ENCODE results near the gene ATP12A. TPM values are rescaled to one million over a fixed set of nuclear protein-coding genes. Genes with fewer than 3 reads are reported as not detected.

The ATP12A gene
- total and polyA plus RNA-seq, 4 experiments from 2014 or later = not detected

GRCh38 chr13:24671386-24672113 is 8.7 kb upstream of the ATP12A start:
- CTCF ChIA-PET (ENCODE audit: partially characterized antibody) = interaction anchor here (0.8 to 3.9 kb wide), 12 partner anchors 8 to 116 kb away, joined by 3 to 66 read pairs (median 7); no protein-coding TSS in a partner anchor
- Mint-ChIP-seq H3K4me1 (peaks cover 4 to 10% (median 7%) of the 10 kb centered on the region in 4 donors), H3K36me3 (no peaks in the 10 kb centered on the region), H3K9me3 (peaks cover 0 to 2% (median 0%) of the 10 kb centered on the region in 8 donors), H3K4me3 (peak overlapping the region in 1 of 8 donors; percentile 10), H3K27ac (peak overlapping the region in 1 of 7 donors; percentile 29), H3K27me3 (peaks cover under 1 to 8% of the 10 kb centered on the region in 2 donors)
- Histone ChIP-seq H3K4me1 (ENCODE audit: insufficient read depth, low read length) (peaks cover 10% of the 10 kb centered on the region), H3K9me3 (ENCODE audit: control insufficient read depth in 1 of 2, low read length in 2 of 2) (no peaks in the 10 kb centered on the region), H3K27ac (ENCODE audit: low read depth, low read length) (no peak overlapping the region), H3K27me3 (ENCODE audit: insufficient read depth, low read length) (no peaks in the 10 kb centered on the region), H3K36me3 (ENCODE audit: insufficient read depth, low read length) (no peaks in the 10 kb centered on the region), H3K4me3 (ENCODE audit: low read length in 2 of 2) (no peak overlapping the region)
- POLR2A ChIA-PET (ENCODE audit: partially characterized antibody) = no interaction called here
- DNase-seq = peak in 2 of 5 donors; percentile 12 to 29
- intact Hi-C loops (cut with micrococcal nuclease) = loop anchor here (1.0 kb wide), 1 partner anchor 65 kb away; no protein-coding TSS in a partner anchor

GRCh38 chr13:24672141-24673132 is 7.8 kb upstream of the ATP12A start:
- POLR2A ChIA-PET (ENCODE audit: partially characterized antibody) = no interaction called here
- Histone ChIP-seq H3K9me3 (ENCODE audit: control insufficient read depth in 1 of 2, low read length in 2 of 2) (no peaks in the 10 kb centered on the region), H3K4me1 (ENCODE audit: insufficient read depth, low read length) (peaks cover 10% of the 10 kb centered on the region), H3K27ac (ENCODE audit: low read depth, low read length) (no peak overlapping the region), H3K4me3 (ENCODE audit: low read length in 2 of 2) (no peak overlapping the region), H3K36me3 (ENCODE audit: insufficient read depth, low read length) (no peaks in the 10 kb centered on the region), H3K27me3 (ENCODE audit: insufficient read depth, low read length) (no peaks in the 10 kb centered on the region)
- Mint-ChIP-seq H3K27me3 (peaks cover 4 to 12% of the 10 kb centered on the region in 2 donors), H3K27ac (no peak overlapping the region), H3K36me3 (no peaks in the 10 kb centered on the region), H3K4me1 (peaks cover 4 to 10% (median 7%) of the 10 kb centered on the region in 4 donors), H3K9me3 (peaks cover 0 to 3% (median 0%) of the 10 kb centered on the region in 8 donors), H3K4me3 (no peak overlapping the region)
- intact Hi-C loops (cut with micrococcal nuclease) = no loop called here
- DNase-seq = no peak
- CTCF ChIA-PET (ENCODE audit: partially characterized antibody) = interaction anchor here (0.8 to 3.9 kb wide), 19 partner anchors 9 to 117 kb away, joined by 3 to 66 read pairs (median 5); no protein-coding TSS in a partner anchor

GRCh38 chr13:24675806-24676570 is 4.2 kb upstream of the ATP12A start:
- Mint-ChIP-seq H3K27ac (no peak overlapping the region), H3K36me3 (no peaks in the 10 kb centered on the region), H3K4me1 (peaks cover 5 to 12% (median 11%) of the 10 kb centered on the region in 4 donors), H3K4me3 (no peak overlapping the region), H3K27me3 (peaks cover 18 to 31% of the 10 kb centered on the region in 2 donors), H3K9me3 (peaks cover 0 to 3% (median 0%) of the 10 kb centered on the region in 8 donors)
- CTCF ChIA-PET (ENCODE audit: partially characterized antibody) = interaction anchor here (1.2 kb wide), 1 partner anchor 70 kb away, joined by 10 read pairs; no protein-coding TSS in a partner anchor
- no peak for DNase-seq
- POLR2A ChIA-PET (ENCODE audit: partially characterized antibody) = no interaction called here
- no peak overlapping the region for H3K4me3 ChIP-seq (ENCODE audit: low read length in 2 of 2)
- H3K36me3 ChIP-seq (ENCODE audit: insufficient read depth, low read length) = no peaks in the 10 kb centered on the region
- H3K27me3 ChIP-seq (ENCODE audit: insufficient read depth, low read length) = peaks cover 13% of the 10 kb centered on the region
- H3K27ac ChIP-seq (ENCODE audit: low read depth, low read length) = no peak overlapping the region
- intact Hi-C loops (cut with micrococcal nuclease) = no loop called here
- H3K4me1 ChIP-seq (ENCODE audit: insufficient read depth, low read length) = peaks cover 16% of the 10 kb centered on the region
- no peaks in the 10 kb centered on the region for H3K9me3 ChIP-seq (ENCODE audit: control insufficient read depth in 1 of 2, low read length in 2 of 2)

- intact Hi-C loops (cut with micrococcal nuclease) = no loop called here
- Histone ChIP-seq H3K4me3 (ENCODE audit: low read length in 2 of 2) (no peak overlapping the region), H3K27ac (ENCODE audit: low read depth, low read length) (no peak overlapping the region), H3K4me1 (ENCODE audit: insufficient read depth, low read length) (peaks cover 11% of the 10 kb centered on the region), H3K27me3 (ENCODE audit: insufficient read depth, low read length) (peaks cover 14% of the 10 kb centered on the region), H3K36me3 (ENCODE audit: insufficient read depth, low read length) (no peaks in the 10 kb centered on the region), H3K9me3 (ENCODE audit: control insufficient read depth in 1 of 2, low read length in 2 of 2) (no peaks in the 10 kb centered on the region)
- H3K27me3 Mint-ChIP-seq = peaks cover 21 to 33% of the 10 kb centered on the region in 2 donors
- H3K27ac Mint-ChIP-seq = no peak overlapping the region
- H3K36me3 Mint-ChIP-seq = no peaks in the 10 kb centered on the region
- peaks cover 8 to 13% (median 10%) of the 10 kb centered on the region in 4 donors for H3K4me1 Mint-ChIP-seq
- ChIA-PET POLR2A (ENCODE audit: partially characterized antibody) (no interaction called here), CTCF (ENCODE audit: partially characterized antibody) (interaction anchor here (1.0 to 1.2 kb wide), 3 partner anchors 66 to 117 kb away, joined by 3 to 4 read pairs (median 3); no protein-coding TSS in a partner anchor)
- H3K9me3 Mint-ChIP-seq = peaks cover 0 to 3% (median 0%) of the 10 kb centered on the region in 8 donors
- no peak overlapping the region for H3K4me3 Mint-ChIP-seq
- DNase-seq = no peak
Observed at GRCh38 chr13:24678151-24678550, 2.1 kb upstream of the ATP12A start.

- Mint-ChIP-seq H3K27ac (no peak overlapping the region), H3K4me1 (peaks cover 19 to 27% (median 24%) of the 10 kb centered on the region in 4 donors), H3K9me3 (peaks cover 0 to 2% (median 0%) of the 10 kb centered on the region in 8 donors), H3K27me3 (peaks cover 21 to 30% of the 10 kb centered on the region in 2 donors), H3K36me3 (no peaks in the 10 kb centered on the region), H3K4me3 (peak overlapping the region; percentile 38 to 73 (median 60))
- Histone ChIP-seq H3K4me1 (ENCODE audit: insufficient read depth, low read length) (peaks cover 21% of the 10 kb centered on the region), H3K9me3 (ENCODE audit: control insufficient read depth in 1 of 2, low read length in 2 of 2) (no peaks in the 10 kb centered on the region), H3K27ac (ENCODE audit: low read depth, low read length) (no peak overlapping the region), H3K27me3 (ENCODE audit: insufficient read depth, low read length) (peaks cover 14% of the 10 kb centered on the region), H3K4me3 (ENCODE audit: low read length in 2 of 2) (peak overlapping the region in 1 of 2 donors; percentile 50), H3K36me3 (ENCODE audit: insufficient read depth, low read length) (no peaks in the 10 kb centered on the region)
- no peak for DNase-seq
- intact Hi-C loops (cut with micrococcal nuclease) = loop anchor here (5.0 kb wide), 1 partner anchor 288 kb away; no protein-coding TSS in a partner anchor
- ChIA-PET POLR2A (ENCODE audit: partially characterized antibody) (interaction anchor here (0.6 to 1.0 kb wide), 2 partner anchors 38 to 74 kb away, joined by 3 to 4 read pairs; no protein-coding TSS in a partner anchor), CTCF (ENCODE audit: partially characterized antibody) (interaction anchor here (1.3 to 2.3 kb wide), 2 partner anchors 48 to 74 kb away, joined by 5 to 8 read pairs; no protein-coding TSS in a partner anchor)
Observed at GRCh38 chr13:24679686-24680085, 522 bp upstream of the ATP12A start.

- peaks cover 21 to 28% of the 10 kb centered on the region in 2 donors for H3K27me3 Mint-ChIP-seq
- peaks cover 22 to 40% (median 34%) of the 10 kb centered on the region in 4 donors for H3K4me1 Mint-ChIP-seq
- peak overlapping the region in 5 of 8 donors; percentile 51 to 67 (median 62) for H3K4me3 Mint-ChIP-seq
- CTCF ChIA-PET (ENCODE audit: partially characterized antibody) = interaction anchor here (1.2 to 3.0 kb wide), 4 partner anchors 46 to 75 kb away, joined by 4 to 33 read pairs (median 6); no protein-coding TSS in a partner anchor
- no peak overlapping the region for H3K27ac Mint-ChIP-seq
- H3K36me3 Mint-ChIP-seq = no peaks in the 10 kb centered on the region
- Histone ChIP-seq H3K27me3 (ENCODE audit: insufficient read depth, low read length) (peaks cover 14% of the 10 kb centered on the region), H3K4me3 (ENCODE audit: low read length in 2 of 2) (peak overlapping the region in 1 of 2 donors; percentile 50), H3K27ac (ENCODE audit: low read depth, low read length) (no peak overlapping the region), H3K9me3 (ENCODE audit: control insufficient read depth in 1 of 2, low read length in 2 of 2) (no peaks in the 10 kb centered on the region), H3K36me3 (ENCODE audit: insufficient read depth, low read length) (no peaks in the 10 kb centered on the region), H3K4me1 (ENCODE audit: insufficient read depth, low read length) (peaks cover 31% of the 10 kb centered on the region)
- H3K9me3 Mint-ChIP-seq = peaks cover 0 to 2% (median 0%) of the 10 kb centered on the region in 8 donors
- no peak for DNase-seq
- POLR2A ChIA-PET (ENCODE audit: partially characterized antibody) = no interaction called here
- intact Hi-C loops (cut with micrococcal nuclease) = loop anchor here (5.0 kb wide), 1 partner anchor 286 kb away; no protein-coding TSS in a partner anchor
Observed at GRCh38 chr13:24680921-24681604, 855 bp downstream of the ATP12A start.
